ENCODE results near the gene EVA1A.

The EVA1A gene

GRCh38 chr2:75589391-75590105 is 28.8 kb upstream of the EVA1A start:
- DNase-seq, result no peak

DNA sequence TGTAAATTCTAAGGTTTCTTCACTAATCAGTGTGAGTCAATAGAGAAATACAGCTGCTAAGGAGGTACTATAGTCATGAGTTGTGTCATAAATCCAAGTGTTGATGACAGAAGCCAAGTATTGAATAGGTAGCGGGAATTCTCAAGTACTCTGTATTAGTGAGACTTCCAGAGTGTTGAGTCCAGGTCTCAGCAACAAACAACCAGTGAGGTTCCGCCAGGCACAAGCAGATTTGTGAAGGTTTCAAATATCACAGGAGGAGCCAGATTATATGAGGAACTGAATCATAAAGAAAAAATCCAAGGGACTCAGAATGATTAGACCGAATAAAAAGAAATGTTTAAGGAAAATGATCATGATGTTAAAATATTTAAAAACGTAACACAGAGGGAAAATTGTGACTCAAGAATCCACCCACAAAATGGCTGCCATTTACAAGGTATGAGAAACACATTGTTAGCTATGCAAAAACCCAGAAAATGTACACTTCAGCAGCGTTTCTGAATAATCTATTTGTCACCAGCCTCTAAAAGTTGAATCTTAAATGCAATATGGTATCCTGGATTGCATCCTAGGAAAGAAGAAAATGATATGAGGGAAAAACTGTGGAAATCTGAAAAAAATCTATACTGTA is 27.3 kb upstream of the EVA1A start:
- no peak for DNase-seq

DNA sequence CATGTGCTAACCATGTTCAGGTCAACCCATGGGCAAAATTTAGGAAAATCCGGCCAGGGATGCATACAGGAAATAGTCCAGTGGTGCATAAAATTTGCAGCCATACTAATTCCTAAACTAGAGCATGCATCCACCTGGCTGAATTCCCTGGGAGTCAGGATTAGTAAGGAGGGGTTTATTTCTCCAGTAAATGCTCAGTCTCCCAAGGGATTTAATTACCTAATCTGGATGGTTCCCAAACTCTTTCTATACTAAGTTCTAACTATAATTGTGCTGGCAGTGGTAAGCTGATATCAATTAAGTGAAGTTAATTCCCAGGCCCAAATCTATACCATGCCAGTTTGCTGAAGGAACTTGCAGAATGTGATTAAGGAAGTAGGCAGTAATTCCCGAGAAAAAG is 26.2 kb upstream of the EVA1A start:
- no peak for DNase-seq

DNA sequence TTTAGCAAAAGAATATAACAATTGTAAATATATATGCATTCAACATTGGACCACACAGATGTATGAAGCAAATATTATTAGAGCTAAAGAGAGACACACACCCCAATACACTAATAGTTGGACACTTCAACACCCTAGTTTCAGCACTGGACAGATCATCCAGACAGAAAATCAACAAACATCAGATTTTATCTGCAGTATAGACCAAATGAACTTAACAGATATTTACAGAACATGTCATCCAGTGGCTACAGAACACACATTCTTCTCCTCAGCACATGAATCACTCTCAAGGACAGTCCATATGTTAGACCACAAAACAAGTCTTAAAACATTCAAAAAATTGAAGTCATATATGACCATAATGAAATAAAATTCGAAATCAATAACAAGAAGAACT is 22.1 kb upstream of the EVA1A start:
- DNase-seq, result no peak

- DNase-seq, result no peak
Observed at GRCh38 chr2:75580606-75581005, 19.9 kb upstream of the EVA1A start.

DNA sequence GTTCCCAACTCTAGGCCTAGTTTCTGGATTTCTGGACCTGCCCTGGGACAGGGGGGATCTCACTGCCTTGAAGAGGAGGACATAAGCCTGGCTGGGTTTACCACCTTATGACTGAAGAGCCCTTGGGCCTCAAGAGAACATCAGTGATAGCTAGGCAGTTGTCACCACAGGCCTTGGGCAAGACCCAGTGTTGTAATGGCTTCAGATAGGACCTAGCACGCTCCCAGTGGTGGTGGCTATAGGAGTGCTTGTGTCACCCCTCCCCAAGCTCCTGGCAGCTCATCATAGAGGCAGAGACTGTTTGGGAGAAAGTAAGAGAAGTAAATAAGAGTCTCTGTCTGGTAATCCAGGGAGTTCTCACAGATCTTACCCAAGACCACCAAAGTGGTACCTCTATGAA is 19.4 kb upstream of the EVA1A start:
- no peak for DNase-seq

DNA sequence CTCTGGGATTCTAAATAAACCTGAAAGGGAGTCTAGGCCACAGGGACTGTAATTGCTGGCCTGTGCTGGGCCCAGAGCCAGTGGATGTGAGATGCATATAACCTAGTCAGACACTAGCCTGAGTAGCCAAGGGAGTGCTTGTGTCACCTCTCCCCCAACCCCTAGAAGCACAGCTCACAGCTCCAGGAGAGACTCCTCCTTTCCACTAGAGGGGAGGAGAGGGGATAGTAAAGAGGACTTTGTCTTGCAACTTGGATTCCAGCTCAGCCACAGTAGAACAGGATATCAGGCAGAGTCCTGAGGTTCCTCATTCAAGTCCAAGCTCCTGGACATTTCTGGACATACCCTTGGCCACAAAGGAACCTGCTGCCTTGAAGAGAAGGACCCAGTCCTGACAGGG is 18.4 kb upstream of the EVA1A start:
- no peak for DNase-seq

- DNase-seq, result no peak
Observed at GRCh38 chr2:75577280-75577679, 16.5 kb upstream of the EVA1A start.

DNA sequence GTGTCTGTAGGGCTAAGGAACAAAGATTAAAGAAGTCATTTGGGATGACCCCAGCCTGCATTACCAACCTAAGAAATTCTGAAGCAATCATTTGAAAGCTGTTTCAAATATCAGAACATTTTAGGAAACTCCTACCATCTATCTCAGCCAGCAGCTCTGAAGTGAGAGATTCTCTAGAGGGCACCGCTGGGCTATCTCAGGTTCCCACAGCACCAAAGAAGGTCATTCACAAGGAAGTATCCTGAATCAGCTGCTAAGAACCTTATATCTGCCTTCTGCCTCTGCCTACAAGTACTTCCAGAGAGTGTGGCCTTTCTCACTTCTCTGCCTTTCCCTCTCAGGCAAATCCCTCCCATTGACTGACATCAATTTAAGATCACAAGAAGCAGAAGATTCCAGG is 13.4 kb upstream of the EVA1A start:
- no peak for DNase-seq

DNA sequence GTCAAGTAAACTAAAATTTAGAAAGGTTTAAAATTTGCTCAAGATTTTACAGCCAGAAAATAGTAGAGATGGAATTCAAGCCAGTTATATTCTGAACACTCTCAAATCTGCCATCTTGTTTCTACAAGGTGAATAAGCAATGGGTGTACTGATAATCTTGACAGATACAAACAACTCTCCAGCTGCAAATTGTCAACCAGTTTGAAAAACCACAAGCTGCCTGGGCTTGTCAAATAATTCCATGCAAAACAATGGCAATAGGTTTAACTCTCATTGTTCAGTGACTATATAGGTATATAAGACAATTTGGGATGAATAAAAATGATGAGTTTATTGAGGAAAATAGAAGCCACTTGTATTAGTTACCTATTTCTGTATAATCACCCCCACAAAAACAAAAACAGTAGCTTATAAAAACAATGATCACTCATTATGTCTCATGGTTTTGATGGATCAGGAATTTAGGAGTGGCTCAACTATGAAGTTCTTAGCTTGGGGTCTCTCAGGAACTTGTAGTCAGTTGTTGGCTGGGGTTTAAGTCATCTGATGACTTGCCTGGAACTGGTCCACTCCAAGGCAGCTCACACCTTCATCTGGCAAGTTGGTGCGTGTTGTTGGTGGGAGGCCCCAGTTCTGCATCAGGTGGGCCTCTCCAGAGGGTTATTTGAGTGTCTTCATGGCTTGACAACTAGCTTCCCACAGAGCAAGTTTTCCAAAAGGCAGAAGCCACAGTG is 12.6 kb upstream of the EVA1A start:
- no peak for DNase-seq

GRCh38 chr2:75571730-75572430 is 11.1 kb upstream of the EVA1A start:
- DNase-seq, result no peak

DNA sequence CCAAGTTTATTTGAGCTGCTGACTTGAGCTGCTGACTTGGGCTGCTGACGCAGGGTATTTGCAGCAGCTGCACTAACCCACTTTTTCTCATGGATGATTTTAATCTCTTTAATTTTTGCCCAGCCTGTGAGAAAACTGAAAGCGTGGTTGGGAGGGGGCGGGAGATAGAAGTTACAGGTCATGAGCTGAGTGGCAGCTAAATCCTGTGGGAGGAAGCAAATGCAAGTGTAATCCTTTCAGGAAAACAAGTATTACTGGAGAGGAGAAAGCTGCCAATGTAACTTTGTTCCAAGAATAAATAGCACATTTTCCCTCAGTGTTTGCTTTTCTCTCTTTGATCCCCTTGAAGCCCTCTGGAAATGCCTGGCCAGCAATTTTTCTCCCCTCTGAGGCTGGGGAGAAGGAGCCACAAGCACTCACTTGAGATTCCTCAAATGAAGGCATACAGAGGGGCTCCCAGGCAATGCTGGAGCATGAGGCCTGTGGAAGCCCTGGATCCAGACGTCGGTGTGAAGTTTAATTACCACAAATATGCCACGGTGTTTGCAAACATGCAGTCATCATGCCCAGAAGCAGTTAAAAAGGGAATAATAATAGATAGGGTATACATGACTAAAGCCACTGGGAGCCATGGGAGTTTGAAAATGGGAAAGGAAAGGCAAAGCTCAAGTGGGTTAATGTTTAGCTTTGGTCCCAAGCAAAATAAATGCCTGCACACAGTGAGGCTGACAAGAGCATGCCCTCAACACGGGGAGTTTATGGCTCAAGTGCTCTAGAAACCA is 10.4 kb upstream of the EVA1A start:
- DNase-seq, result no peak

- DNase-seq, result no peak
Observed at GRCh38 chr2:75570024-75570947, 9.5 kb upstream of the EVA1A start.

DNA sequence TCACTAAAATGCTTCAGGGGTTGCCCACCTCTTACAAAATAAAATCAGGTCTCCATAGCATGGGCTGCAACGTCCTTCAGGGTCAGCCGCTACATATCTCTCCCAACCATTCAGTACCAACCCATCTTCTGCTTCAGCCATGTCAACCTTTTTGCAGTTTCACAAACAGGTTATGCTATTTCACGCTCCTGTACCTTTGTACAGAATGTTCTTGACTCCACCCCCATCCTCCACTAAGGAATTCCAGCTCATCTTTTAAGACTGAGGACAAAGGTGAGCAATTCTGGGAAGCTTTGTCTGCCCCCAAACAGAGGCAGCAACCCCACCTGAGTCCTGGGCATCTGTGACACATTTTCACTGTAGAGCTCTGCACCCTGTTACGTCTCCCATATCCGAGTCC is 8.8 kb upstream of the EVA1A start:
- no peak for DNase-seq

DNA sequence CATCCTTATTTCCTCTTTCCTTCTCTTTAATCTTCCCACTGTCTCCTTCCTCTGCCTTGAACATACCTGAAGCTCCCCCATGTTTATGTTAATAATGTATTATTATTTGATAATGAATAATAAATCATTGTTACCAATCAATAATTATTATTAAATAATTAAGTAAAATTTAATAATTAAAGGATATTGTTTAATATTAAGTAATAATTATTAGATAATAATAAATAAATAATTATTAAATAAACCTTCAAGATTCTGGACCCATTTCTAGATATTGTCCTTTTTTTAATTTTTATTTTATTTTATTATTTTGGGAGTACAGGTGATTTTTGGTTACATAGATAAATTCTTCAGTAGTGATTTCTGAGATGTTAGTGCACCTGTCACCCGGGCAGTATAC is 7.4 kb upstream of the EVA1A start:
- DNase-seq, result no peak

DNA sequence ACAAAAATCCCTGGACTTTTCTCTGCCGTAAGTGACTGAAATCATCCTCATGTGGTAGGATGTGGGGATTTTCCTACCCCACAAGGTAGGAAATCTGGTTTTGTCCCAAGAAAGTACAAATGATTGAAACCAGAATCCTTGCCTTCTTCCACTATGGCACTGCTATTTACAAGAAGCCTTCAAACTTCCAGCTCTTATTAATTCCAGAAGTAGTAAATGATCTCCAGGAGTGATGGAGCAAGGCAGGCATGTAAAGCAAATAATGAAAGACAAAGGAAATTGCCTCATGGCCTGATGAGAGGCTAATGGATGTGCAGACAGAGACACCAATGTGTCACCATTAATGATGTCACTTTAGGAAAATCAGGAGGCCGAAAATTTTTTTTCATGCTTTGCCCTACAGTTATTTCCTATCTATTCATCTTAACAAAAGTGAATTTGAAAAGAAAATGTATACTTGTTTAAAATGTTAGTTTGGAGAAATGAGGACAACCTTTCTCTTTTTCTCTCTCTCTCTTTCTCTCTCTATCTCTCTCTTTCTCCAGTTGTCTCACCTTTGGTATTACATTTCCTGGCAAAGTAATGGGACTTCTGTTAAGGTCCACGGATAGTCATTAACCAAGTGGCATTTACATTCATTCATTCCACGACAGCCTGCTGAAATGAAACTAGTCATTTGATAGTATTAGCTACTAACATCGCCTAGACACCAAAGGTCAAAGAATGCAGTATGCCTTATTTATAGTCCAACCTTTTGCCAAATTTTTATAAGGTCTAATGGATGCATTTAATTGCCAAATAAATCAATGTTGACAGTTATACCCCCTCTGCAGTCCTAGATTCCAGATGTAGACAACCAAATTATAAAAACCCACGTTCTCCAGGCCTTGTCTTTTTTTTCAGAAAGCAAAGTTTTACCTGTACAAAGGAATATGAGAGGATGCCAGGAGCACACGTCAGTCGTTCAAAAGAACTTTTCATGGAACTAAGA is 5.0 kb upstream of the EVA1A start:
- DNase-seq, result no peak

- no peak for DNase-seq
Observed at GRCh38 chr2:75564713-75565359, 4.1 kb upstream of the EVA1A start.

DNA sequence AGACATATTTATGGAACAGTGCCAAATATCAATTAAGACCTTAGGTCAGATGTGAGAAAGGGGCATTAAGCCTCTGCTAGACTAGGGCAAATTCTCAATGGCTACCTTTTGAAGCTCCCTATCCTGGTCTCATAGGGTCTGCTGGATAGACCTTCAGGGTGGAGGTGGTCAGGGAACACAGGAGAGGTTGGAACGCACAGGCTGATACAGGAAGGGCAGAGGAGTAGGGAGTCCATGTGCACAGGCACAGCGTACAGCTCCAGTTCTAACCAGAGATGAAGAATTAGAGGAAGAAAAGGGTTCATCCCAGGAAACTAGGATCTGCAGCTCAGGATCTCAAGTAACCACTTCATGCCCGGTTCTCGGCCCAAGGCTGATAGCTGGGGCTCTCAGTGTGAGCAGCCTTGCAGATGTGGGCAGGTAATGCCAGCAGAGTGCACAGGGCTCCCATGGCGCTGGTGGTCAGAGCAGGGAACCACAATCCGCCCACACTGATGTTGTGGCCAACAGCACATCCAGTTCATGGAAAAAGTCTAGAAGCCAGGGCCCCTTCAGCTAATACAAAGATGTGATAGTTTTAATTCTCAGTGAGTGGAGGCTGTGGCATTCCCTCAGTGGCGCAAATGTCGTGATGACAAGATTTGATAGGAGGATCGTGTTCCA is 3.4 kb upstream of the EVA1A start:
- DNase-seq, result no peak

- no peak for DNase-seq
Observed at GRCh38 chr2:75563591-75563990, 2.9 kb upstream of the EVA1A start.

Measured in stimulated activated CD4-positive, alpha-beta T cell treated with anti-CD3 and anti-CD28 coated beads, Interleukin-1b, Interleukin-23, amount 100 ng/mL, for 48 hours (primary cell).